AG09319 (cell line): ENCODE measurements around the gene INHBA.

Experiments
- DNase-seq: peaks from one replicate; pipeline ENCODE4 v3.0.0-alpha.2; 2010; ENCODE audit warnings: low read depth; ENCODE audit errors: extremely low read depth
- CTCF ChIP-seq: IDR thresholded peaks from 2 replicates; pipeline ENCODE4 v1.5.1; 2011; ENCODE audit warnings: low read depth, mild to moderate bottlenecking, inconsistent platforms, low read length, moderate library complexity

The INHBA gene

GRCh38 chr7:41705109-41705901, 2.4 kb upstream of the INHBA start:
- peak; percentile 87 for DNase-seq
- TF ChIP-seq CTCF, result peak; percentile 93

GRCh38 chr7:41701068-41701941, 1.6 kb downstream of the INHBA start:
- TF ChIP-seq CTCF, result no peak
- no peak for DNase-seq

- TF ChIP-seq CTCF, result no peak
- no peak for DNase-seq
Observed at GRCh38 chr7:41700044-41700471, 2.8 kb downstream of the INHBA start.

- no peak for TF ChIP-seq CTCF
- no peak for DNase-seq
Observed at GRCh38 chr7:41699516-41699915, 3.4 kb downstream of the INHBA start.

- no peak for DNase-seq
- TF ChIP-seq CTCF, result no peak
Observed at GRCh38 chr7:41698726-41699125, 4.2 kb downstream of the INHBA start.

GRCh38 chr7:41698114-41698513, 4.8 kb downstream of the INHBA start:
- DNase-seq, result no peak
- TF ChIP-seq CTCF, result no peak
